ENCODE results near the gene FSD1L. TPM values are rescaled to one million over a fixed set of nuclear protein-coding genes. Genes with fewer than 3 reads are reported as not detected.

Gene FSD1L
- total RNA-seq, 2 experiments from 2014 or later, result 8.1 TPM

DNA sequence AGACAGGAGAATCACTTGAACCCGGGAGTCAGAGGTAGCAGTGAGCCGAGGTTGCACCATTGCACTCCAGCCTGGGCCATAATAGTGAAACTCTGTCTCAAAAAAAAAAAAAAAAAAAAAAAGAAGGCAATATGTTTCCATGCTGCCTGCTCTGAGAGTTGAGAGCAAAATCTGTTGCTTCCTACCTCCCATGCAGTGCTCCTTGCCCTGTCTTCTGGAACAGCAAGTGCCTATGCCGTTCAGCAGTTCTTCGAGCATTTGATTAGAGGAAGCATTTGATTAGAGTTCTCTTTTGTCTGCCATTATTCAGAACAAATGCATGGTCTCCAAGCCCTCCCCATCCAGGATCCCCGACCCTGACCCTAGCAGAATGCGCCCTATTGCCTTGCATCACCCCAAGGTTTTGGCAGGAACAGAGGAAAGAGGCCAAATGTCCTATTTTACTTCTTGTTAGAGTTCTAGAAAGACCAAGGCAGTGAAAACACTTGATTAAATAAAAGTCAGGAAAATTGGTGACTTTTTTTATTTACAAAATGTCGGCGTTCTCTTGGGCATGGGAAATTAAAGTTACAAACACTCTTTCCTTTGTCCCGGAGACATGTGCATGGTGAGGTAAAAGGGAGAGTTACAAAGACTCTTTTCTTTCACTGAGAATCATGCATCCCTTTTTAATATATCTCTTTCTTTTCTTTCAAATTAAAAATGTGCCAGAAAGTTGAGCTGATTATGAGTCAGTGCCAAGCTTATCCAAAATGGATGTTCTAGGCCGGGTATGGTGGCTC is 27.8 kb upstream of the FSD1L start:
- Mint-ChIP-seq H3K4me1 (peaks cover 20% of the 10 kb centered on the region), H3K36me3 (ENCODE audit: low read depth) (no peaks in the 10 kb centered on the region), H3K9me3 (no peaks in the 10 kb centered on the region), H3K27ac (no peak overlapping the region), H3K4me3 (no peak overlapping the region), H3K27me3 (peaks cover 7% of the 10 kb centered on the region)
- ChIA-PET POLR2A (no interaction called here), CTCF (no interaction called here)
- DNase-seq, result no peak

DNA sequence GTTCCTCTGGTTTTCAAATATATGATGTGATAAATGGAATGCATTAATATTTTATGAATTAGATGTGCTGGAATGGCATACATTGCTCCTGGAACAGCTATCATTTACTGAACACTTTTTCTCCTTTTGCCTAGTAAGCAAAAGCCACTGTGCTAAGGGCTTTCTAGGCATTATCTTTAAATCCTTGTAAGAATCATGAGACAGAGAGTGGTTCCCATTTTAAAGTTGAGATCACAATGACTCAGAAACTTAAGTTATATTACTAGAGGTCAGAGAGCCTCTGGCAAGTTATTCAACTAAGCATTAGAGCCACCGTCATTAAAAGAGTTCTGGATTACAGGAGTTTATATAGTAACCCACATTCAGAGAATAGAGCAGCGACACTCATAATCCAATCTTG is 26.7 kb upstream of the FSD1L start:
- Mint-ChIP-seq H3K4me1 (peaks cover 15% of the 10 kb centered on the region), H3K4me3 (no peak overlapping the region)
- CTCF ChIA-PET, result no interaction called here

DNA sequence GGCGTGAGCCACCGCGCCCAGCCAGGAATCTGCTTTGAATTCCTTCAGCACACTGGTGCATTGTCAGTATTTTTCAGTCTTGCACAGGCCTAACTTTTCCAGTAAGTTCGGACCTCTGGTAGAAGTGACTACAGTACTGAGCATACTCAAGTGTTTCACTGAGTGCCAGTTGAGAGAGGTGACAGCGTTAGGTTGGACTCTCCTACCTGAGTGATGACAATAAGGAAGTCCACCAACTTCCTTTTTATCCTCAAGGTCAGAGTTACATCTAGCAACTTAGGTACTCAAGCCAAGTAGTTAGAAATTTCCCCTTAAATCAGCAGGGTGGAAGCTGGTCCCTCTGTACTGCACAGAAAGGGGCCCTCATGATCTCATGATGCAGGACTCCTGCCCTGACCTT is 26.0 kb upstream of the FSD1L start:
- H3K36me3 Mint-ChIP-seq (ENCODE audit: low read depth), result no peaks in the 10 kb centered on the region
- POLR2A ChIA-PET, result no interaction called here
- no peak overlapping the region for H3K4me3 Mint-ChIP-seq

More for the DNA sequence above, 26.7 kb upstream of the FSD1L start:
- no peak for DNase-seq
- no peaks in the 10 kb centered on the region for H3K9me3 Mint-ChIP-seq
- no peaks in the 10 kb centered on the region for H3K36me3 Mint-ChIP-seq (ENCODE audit: low read depth)
- no peak overlapping the region for H3K27ac Mint-ChIP-seq
- H3K27me3 Mint-ChIP-seq, result peaks cover 4% of the 10 kb centered on the region
- POLR2A ChIA-PET, result no interaction called here

GRCh38 chr9:105425816-105426433 is 21.9 kb upstream of the FSD1L start:
- Mint-ChIP-seq H3K27me3 (peaks cover 8% of the 10 kb centered on the region), H3K36me3 (ENCODE audit: low read depth) (no peaks in the 10 kb centered on the region), H3K27ac (no peak overlapping the region), H3K4me1 (no peaks in the 10 kb centered on the region), H3K9me3 (no peaks in the 10 kb centered on the region), H3K4me3 (no peak overlapping the region)
- CTCF ChIA-PET, result no interaction called here
- no peak for DNase-seq
- POLR2A ChIA-PET, result no interaction called here

More for the DNA sequence above, 26.0 kb upstream of the FSD1L start:
- Mint-ChIP-seq H3K27me3 (peaks cover 4% of the 10 kb centered on the region), H3K27ac (no peak overlapping the region), H3K9me3 (no peaks in the 10 kb centered on the region), H3K4me1 (peaks cover 8% of the 10 kb centered on the region)
- CTCF ChIA-PET, result no interaction called here
- DNase-seq, result no peak

- DNase-seq, result no peak
- Mint-ChIP-seq H3K9me3 (no peaks in the 10 kb centered on the region), H3K4me1 (no peaks in the 10 kb centered on the region), H3K27me3 (peaks cover 8% of the 10 kb centered on the region), H3K27ac (no peak overlapping the region), H3K36me3 (ENCODE audit: low read depth) (no peaks in the 10 kb centered on the region), H3K4me3 (no peak overlapping the region)
- POLR2A ChIA-PET, result no interaction called here
- CTCF ChIA-PET, result no interaction called here
Observed at GRCh38 chr9:105426657-105427056, 21.2 kb upstream of the FSD1L start.

GRCh38 chr9:105431424-105432246 is 16.2 kb upstream of the FSD1L start:
- Mint-ChIP-seq H3K36me3 (ENCODE audit: low read depth) (no peaks in the 10 kb centered on the region), H3K27ac (no peak overlapping the region), H3K4me1 (no peaks in the 10 kb centered on the region), H3K4me3 (no peak overlapping the region), H3K9me3 (peaks cover 3% of the 10 kb centered on the region), H3K27me3 (peaks cover 5% of the 10 kb centered on the region)
- POLR2A ChIA-PET, result interaction anchor here (0.6 kb wide), 1 partner anchor 26 kb away, joined by 4 read pairs; no protein-coding TSS in a partner anchor
- CTCF ChIA-PET, result interaction anchor here (1.1 kb wide), 1 partner anchor 9 kb away, joined by 3 read pairs; no protein-coding TSS in a partner anchor
- no peak for DNase-seq

DNA sequence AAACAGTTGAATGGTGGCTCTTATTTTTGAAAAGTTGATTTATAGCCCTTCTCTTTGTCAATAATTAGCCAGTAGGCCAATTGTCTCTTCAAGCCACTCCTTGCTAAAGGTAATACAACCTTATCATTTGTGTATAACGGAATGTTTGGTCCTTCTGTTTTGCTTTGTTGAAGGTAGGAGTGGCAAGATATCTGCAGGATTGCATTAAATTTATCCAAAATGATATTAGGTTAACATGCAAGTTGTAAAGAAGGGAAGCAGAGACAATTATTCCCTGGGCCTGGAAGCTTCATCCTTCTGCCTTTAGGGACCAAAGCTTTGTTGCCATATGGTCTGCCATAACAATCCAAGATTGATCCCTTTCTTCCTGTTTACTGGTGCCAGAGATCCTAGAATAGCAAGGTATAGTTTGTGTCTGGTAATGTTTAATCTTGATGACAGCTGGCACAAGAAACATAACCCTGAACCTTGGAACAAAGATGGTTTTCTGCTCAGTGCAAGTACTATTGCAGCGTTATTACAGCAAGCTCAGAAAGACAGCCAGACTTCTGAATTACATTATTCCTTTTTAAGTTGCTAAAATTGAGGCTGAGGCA is 15.5 kb upstream of the FSD1L start:
- Mint-ChIP-seq H3K9me3 (peaks cover 3% of the 10 kb centered on the region), H3K27ac (no peak overlapping the region), H3K4me1 (no peaks in the 10 kb centered on the region), H3K4me3 (no peak overlapping the region), H3K36me3 (ENCODE audit: low read depth) (no peaks in the 10 kb centered on the region), H3K27me3 (peaks cover 5% of the 10 kb centered on the region)
- no peak for DNase-seq
- ChIA-PET POLR2A (no interaction called here), CTCF (interaction anchor here (1.1 kb wide), 1 partner anchor 9 kb away, joined by 3 read pairs; no protein-coding TSS in a partner anchor)

DNA sequence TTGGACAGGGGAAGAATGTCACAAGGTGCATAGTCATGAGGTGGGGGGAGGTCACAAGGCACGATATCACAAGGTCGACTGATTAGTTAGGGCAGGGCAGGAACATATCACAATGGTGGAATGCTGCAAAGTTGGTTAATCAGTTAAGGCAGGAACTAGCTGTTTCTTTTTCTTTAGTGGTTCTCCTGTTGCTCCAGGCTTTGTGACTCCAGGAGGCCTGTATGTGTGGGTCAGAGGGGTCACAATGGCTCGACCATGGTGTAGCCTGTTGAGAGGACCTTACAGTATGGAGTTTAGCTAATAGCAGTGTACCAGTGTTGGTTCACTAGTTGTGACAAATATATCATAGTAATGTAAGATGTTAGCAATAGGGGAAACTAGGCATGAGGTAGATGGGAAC is 12.4 kb upstream of the FSD1L start:
- ChIA-PET POLR2A (no interaction called here), CTCF (no interaction called here)
- Mint-ChIP-seq H3K4me3 (no peak overlapping the region), H3K9me3 (peaks cover 3% of the 10 kb centered on the region), H3K27ac (no peak overlapping the region), H3K4me1 (no peaks in the 10 kb centered on the region), H3K36me3 (ENCODE audit: low read depth) (no peaks in the 10 kb centered on the region), H3K27me3 (peaks cover 5% of the 10 kb centered on the region)
- no peak for DNase-seq

GRCh38 chr9:105436783-105437182 is 11.1 kb upstream of the FSD1L start:
- Mint-ChIP-seq H3K4me3 (no peak overlapping the region), H3K9me3 (peaks cover 3% of the 10 kb centered on the region), H3K27me3 (peaks cover 2% of the 10 kb centered on the region), H3K27ac (no peak overlapping the region), H3K36me3 (ENCODE audit: low read depth) (no peaks in the 10 kb centered on the region), H3K4me1 (no peaks in the 10 kb centered on the region)
- ChIA-PET POLR2A (no interaction called here), CTCF (interaction anchor here (0.9 kb wide), 1 partner anchor 9 kb away, joined by 3 read pairs; no protein-coding TSS in a partner anchor)
- DNase-seq, result no peak

DNA sequence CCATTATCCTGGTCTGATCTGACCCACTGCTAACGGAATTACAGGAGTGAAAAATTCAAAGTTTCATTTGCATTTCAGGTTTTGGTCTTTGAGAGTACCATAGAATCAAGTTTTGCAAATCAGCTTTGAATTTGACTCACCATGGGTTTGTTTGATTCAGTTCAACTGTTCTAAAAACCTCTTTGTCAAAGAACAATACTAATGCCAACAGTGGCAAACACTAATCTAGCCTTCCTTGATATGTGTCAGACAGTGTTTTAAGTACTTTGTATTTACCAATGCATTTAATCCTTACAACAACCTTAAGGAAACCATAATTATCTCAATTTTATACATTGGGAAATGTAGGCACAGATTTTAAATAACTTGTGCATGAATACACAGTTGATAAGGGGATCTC is 10.1 kb upstream of the FSD1L start:
- Mint-ChIP-seq H3K9me3 (peaks cover 3% of the 10 kb centered on the region), H3K36me3 (ENCODE audit: low read depth) (no peaks in the 10 kb centered on the region), H3K4me1 (no peaks in the 10 kb centered on the region), H3K27ac (no peak overlapping the region), H3K4me3 (no peak overlapping the region), H3K27me3 (peaks cover 2% of the 10 kb centered on the region)
- ChIA-PET CTCF (no interaction called here), POLR2A (no interaction called here)
- DNase-seq, result no peak

- ChIA-PET POLR2A (no interaction called here), CTCF (no interaction called here)
- DNase-seq, result no peak
- H3K27me3 Mint-ChIP-seq, result peaks cover 2% of the 10 kb centered on the region
- H3K36me3 Mint-ChIP-seq (ENCODE audit: low read depth), result no peaks in the 10 kb centered on the region
- H3K4me1 Mint-ChIP-seq, result no peaks in the 10 kb centered on the region
- H3K4me3 Mint-ChIP-seq, result no peak overlapping the region
- peaks cover 3% of the 10 kb centered on the region for H3K9me3 Mint-ChIP-seq
- H3K27ac Mint-ChIP-seq, result no peak overlapping the region
Observed at GRCh38 chr9:105438141-105438806, 9.6 kb upstream of the FSD1L start.

- peaks cover 3% of the 10 kb centered on the region for H3K9me3 Mint-ChIP-seq
- H3K27ac Mint-ChIP-seq, result no peak overlapping the region
- H3K4me1 Mint-ChIP-seq, result no peaks in the 10 kb centered on the region
- ChIA-PET POLR2A (no interaction called here), CTCF (no interaction called here)
- H3K27me3 Mint-ChIP-seq, result peaks cover 2% of the 10 kb centered on the region
- no peak overlapping the region for H3K4me3 Mint-ChIP-seq
- no peak for DNase-seq
- H3K36me3 Mint-ChIP-seq (ENCODE audit: low read depth), result no peaks in the 10 kb centered on the region
Observed at GRCh38 chr9:105439428-105439827, 8.4 kb upstream of the FSD1L start.
